GM18526 (cell line): ENCODE measurements around the gene TUBG2.

Experiments
- POLR2A ChIP-seq: IDR thresholded peaks from 3 replicates; pipeline ENCODE4 v1.6.1; 2011; ENCODE audit not compliant: insufficient read length; ENCODE audit errors: extremely low read depth

The TUBG2 gene

DNA sequence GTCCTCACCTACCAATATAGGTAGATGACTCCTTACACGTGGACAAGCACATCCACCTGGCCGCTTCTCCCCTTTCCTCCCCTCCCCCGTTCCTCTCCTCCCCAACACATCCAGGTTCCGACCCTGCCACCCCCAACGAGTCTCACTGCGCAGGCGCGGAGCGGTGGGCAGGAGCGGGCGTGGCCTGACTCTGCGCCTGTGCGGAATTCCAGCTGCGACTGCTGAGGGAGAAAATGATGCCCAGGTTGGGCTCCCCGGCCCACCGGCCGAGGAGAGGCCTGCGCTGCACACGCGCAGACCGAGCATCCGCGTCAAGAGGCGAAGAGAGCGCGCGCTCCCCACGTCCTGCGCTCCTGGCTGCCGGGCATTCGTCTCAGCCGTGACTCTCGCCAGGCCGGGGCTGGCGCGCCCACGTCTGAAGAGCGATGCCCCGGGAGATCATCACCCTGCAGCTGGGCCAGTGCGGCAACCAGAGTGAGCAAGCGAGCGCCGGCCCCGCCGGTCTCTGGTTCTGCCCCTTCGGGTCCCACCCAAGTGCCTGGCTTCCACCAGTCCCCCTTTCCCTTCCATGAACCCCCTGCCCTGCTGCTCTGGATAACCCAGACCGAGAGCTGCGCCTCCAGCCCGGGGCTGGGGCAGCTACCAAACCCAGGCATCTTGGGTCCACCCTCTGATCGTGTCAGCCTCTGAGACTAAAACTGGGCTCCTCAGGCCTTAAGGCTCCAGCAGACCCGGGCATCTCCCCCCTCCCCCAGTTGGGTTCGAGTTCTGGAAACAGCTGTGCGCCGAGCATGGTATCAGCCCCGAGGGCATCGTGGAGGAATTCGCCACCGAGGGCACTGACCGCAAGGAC is at the start of gene TUBG2:
Gene TUBG2 (plus strand): TSS at position 206 of the 853 bp plus-strand sequence. CDS start 220 bp downstream, at position 426.
- TF ChIP-seq POLR2A, result peak; percentile 65

DNA sequence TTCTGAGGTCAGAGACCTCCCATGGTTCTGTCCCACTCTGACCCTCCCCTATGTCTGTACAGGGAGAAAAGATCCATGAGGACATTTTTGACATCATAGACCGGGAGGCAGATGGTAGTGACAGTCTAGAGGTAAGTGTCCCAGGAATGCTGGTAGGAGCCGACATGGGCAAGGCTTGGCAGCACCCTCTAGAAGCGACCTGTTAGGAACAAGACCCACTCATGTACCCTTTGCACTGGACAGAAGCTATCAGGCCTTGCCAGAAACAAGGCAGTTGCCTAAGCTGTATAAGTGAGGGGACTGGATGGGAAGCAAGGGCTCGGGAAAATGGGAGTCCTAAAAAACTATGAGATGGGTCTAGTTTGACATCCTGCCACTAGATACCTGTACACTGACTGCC is 47.1 kb upstream of the TUBG2 start:
- TF ChIP-seq POLR2A, result no peak

DNA sequence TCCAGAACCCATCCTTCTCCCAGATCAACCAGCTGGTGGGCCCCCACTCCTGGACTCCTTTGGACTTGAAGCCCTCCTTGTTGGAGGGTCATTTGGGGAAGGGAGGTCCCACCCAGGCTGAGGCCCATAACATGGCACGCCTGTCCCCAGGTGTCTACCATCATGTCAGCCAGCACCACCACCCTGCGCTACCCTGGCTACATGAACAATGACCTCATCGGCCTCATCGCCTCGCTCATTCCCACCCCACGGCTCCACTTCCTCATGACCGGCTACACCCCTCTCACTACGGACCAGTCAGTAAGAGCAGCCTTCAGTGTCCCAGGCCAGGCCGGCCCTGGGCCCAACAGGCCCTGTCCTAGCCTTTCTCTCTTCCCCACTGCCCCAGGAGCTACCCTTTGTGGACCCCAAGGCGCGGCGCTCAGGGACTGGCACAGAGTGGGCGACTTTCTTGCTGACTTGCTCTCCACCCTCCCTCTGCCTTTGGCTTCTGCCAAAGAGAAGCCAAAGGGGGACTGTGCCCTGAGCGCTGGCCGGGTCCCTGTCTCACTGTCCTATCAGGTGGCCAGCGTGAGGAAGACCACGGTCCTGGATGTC is 45.3 kb upstream of the TUBG2 start:
- TF ChIP-seq POLR2A, result no peak

DNA sequence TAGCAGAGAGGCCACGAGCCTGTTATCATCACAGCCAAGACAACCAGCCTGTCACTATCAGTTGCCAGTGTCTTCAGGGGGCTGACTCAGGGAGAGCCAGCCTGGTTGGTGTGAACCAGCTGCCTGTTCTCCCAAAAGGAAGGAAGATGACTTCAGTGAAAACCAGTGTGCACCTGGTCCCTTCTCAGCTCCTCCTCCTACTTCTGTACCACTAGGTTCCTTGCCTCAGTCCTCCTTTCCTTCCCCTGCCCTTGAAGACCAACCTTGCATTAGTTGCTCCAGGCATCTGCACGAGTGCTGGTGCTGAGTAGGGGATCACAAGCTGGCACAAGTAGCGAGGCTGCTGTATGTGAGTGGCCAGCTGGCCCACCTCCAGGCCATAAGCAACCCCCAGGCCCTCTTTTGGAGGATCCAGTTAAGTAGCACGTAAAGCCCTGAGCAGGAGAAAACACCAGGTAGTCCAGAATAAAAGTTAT is 41.1 kb upstream of the TUBG2 start:
- peak; percentile 55 for TF ChIP-seq POLR2A

DNA sequence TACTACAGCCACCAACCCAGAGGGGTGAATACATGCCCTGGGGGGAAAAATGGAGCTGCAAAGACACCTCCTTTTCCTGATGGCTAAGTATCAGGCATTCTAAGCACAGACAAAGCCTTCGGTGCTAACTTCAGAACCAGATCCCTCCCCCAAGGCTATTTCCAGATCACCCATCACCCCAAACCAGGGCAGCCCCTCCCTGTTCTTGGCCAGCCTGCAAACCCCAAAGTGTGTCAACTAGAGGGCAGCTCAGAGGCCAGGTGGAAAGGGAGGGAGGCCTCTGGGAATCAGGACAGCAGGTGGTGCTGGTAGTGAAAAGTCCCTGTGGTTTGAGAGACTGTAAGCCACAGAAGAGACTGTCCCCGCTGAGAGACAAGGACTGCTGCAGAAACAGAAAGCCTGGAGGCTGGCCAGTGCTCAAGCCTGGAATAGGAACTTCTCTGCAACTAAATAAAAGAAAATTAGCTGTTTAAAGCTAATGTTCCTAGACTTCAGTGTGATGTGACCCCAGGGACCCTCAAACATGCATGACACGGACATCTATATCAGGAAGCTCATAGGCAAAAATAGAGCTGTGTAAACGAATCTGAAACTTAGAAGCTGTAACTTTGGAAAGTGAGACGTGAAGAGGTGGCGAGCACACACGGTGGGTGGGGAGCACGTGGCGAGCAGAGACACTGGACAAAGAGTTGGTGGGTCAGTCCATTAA is 40.5 kb upstream of the TUBG2 start:
- TF ChIP-seq POLR2A, result peak; percentile 53

DNA sequence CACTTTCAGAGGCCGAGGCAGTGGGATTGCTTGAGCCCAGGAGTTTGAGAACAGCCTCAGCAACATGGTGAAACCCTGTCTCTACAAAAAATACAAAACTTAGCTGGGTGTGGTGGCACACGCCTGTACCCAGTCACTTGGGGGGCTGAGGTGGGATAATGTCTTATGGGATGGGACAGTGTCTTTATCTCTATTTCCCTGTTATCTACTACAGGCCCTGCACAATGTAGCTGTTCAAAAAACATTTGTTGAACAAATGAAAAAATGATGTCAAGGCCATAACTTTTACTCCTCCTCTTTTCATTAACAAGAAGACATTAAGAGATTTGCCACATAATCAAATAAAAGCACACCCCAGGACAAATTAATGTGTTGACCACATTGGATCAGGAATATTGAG is 35.8 kb upstream of the TUBG2 start:
- no peak for TF ChIP-seq POLR2A

DNA sequence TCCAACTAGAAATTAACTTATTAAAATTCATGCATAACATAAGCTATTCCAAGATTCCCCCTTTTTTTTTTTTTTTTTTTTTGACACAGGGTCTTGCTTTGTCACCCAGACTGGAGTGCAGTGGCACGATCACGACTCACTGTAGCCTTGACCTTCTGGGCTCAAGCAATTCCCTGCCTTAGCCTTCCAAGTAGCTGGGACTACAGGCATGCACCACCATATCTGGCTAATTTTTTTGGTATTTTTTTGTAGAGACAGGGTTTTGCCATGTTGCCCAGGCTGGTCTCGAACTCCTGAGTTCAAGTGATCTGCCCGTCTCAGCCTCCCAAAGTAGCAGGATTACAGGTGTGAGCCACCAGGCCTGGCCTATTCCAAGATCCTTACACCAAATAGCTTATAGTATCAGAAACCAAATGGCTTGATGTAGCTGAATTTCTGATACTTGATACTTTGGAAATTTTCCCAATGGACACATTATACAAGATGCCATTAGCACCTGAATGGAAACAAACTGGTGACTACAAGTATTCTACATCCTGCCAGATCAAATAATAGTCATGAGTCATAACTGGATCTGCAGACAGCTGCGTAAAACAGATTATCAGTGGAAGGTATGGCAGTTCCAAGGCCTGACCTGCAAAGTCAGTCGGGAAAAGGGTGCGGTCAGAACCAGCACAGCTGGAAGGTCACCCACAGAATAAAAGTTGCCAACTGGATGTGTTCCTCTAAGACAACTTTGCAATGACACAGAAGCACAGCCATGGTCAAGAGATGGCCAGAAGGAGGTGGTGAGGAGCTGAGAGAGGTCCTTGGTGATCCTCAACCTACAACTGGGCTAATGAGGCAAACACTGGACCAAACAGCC is 35.1 kb upstream of the TUBG2 start:
- no peak for TF ChIP-seq POLR2A

DNA sequence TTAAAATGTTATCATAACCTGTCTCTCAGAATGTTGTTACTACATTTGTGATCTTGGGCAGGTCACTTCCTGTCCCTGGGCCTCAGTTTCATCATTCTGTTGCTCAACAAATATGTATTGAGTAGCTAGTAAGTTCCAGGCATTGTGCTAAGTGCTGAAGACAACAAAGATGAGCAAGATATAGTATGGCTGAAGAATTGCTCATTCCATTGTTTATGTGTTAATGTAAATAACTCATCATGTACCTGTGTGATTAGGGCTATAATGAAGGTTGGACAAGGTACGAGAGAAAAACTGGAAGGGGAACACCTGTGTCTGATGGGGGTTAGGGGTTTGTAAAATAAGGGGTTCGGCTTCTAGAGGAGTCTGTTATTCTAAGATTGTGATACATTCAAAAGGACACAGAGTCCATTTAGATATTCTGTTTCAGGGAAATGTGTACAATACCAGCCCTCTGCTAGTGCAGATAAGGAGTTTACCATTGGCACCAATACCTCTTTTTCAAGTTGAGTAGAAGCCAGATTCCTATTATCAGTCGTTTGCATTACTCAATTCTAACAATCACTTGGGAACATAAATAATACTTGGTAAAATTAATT is 29.6 kb upstream of the TUBG2 start:
- TF ChIP-seq POLR2A, result no peak

DNA sequence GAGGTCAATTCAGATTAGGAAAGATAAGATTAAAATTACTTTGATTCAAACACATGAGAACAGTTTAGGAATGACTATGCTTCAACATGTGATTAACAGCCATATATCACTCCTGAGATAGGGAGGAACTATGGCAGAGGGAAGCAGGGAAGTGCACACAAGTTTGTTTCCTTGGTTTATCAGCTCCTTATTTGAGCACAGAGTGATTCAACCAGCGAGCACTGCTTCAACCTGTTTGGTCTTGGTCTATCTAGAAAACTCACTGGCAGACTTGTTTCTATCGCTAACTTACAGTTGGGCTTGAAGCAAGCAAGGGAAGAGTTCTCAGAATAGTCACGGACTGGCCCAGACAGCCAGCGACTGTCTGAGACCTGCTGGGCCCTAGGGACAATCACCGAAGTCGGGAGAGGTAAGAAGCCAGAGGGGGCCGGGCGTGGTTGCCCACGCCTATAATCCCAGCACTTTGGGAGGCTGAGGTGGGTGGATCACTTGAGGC is 26.1 kb upstream of the TUBG2 start:
- TF ChIP-seq POLR2A, result no peak

DNA sequence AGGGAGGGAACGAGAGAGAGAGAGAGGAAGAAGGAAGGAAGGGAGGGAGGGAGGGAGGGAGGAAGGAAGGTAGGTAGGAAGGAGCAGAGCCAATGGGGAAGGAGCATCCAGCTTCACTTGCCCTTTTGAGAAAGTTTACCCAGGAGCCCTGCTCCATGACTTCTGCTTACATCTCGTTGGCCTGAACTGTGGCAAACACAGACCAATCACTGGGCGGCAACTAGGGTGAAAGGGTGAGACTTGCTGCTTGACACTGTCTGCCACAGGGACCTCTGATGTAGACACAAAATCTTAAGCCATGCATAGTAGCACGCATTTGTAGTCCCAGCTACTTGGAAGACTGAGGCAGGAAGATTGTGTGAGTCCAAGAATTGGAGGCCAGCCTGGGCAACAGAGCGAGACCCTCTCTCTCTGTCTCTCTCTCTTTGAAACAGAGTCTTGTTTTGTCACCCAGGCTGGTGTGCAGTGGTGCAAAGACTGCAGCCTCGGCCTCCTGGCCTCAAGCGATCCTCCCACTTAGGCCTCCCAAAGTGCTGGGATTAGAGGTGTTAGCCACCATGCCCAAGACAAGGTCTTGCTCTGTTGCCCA is 19.5 kb upstream of the TUBG2 start:
- TF ChIP-seq POLR2A, result no peak

DNA sequence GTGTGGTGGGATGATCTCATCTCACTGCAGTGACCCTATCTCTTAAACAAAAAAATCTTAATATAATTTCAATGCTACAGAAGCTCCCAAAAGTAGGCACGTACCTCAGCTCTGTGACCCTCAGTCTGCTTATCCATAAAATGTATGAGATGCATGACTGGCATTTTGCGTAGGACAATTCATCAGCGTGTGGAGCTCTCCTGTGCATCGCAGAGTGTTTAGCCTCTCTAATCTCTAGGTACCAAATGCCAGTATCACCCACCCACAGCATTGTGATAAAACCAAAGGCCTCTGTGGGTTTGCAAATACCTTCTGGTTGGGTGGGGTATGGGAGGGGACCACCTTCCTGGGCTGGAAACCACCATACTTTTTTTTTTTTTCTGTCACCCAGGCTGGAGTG is 19.0 kb upstream of the TUBG2 start:
- no peak for TF ChIP-seq POLR2A

DNA sequence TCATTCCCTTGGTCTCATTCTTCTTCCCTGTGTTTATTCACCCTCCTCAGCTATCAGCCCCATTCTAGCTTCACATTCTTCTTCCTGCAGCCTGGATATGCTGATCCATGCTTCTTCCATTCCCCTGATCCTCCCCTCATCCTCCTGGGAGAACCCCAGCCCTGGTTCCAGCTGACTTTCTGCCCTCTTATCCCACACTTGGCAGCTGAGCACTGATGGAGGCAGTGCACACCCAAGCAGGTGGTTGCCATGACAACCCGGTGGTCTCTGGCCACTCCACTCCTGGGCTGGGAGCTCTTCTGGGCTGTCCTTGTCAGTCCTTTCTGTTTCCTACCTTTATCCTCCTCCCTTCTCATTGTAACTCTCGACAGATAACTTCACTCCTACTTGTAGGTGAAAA is 16.7 kb upstream of the TUBG2 start:
- TF ChIP-seq POLR2A, result no peak

DNA sequence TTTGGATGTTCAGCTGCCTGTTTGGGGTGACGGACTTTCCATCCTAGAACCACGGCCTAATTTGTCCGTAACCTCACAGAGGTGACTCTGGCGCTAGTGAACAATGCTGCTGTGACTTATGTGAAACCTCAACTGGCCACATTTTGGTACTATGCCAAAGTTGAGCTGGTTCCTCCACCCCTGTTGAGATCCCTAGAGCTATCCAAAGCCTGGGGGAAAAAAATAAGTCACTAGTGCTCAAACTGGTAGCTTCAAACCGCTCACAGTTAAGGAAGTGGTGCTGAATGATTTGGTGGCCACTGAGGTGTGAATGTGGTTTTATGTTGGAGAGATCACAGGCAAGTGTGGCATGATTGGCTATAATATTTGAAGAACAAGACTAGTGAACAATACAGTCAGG is 11.3 kb upstream of the TUBG2 start:
- no peak for TF ChIP-seq POLR2A

DNA sequence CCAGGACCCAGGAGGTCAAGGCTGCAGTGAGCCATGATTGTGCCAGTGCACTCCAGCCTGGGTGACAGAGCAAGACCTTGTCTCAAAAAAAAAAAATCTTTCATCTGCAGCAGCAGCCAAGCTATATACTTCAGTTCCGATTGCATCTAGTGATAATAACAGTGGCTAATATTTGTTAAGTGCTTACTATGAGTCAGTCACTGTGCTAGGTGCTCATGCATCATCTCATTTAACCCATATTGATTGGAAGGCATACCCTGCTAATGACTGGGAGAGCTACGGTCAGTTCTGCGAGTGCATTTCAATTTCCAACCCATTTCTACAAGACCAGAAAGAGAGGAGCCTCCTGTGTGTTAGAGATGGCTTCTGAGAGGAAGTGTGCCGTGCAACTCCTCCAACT is 7.7 kb upstream of the TUBG2 start:
- TF ChIP-seq POLR2A, result no peak
